K562 (cell line): ENCODE results near the gene RFT1. TPM values are rescaled to one million over a fixed set of nuclear protein-coding genes. Genes with fewer than 3 reads are reported as not detected.

Source experiments
- ATAC-seq: fragments of 200-7000 bp; cut with Tn5 transposase; 3 replicates; pipeline ENCODE4 v1.9.1; 2020; ENCODE audit warnings: moderate library complexity
- BruUV-seq: library from RNA; stranded (reverse); fragments of 400-500 nt; replicated peaks from 2 replicates; lab custom pipeline; 2021; lab: Mats Ljungman, UMichigan
- CTCF ChIA-PET: fragments of 300-600 bp; formaldehyde crosslinking; extraction: SDS; loops from one replicate; lab custom pipeline; 2021; ENCODE audit warnings: low intra/inter-chr PET ratio; lab: Yijun Ruan, JAX
- POLR2A ChIA-PET: fragments of 300-600, 350-650 bp; sonication (Branson Sonifier 250); formaldehyde crosslinking; extraction: SDS; loops from one replicate; lab custom pipeline; 2021; ENCODE audit warnings: antibody characterized with exemption, inconsistent platforms; lab: Yijun Ruan, JAX
- DNase-seq, 4 experiments: peaks; one replicate each; pipeline versions ENCODE4 v3.0.0 to v3.0.0-alpha.2; 2011 to 2018; ENCODE audit warnings: low spot score in 3 of 4, mixed read lengths in 3 of 4; ENCODE audit errors: extremely low read depth in 1 of 4
- FAIRE-seq: peaks from 2 replicates; lab custom pipeline; 2011; peaks lifted over from hg19 to GRCh38; lab: Jason Lieb, UNC
- H2AFZ ChIP-seq: 2 replicates; pipeline ENCODE4 v1.6.0; 2011; ENCODE audit warnings: low read depth, low read length, control low read depth, inconsistent platforms
- H3K27ac ChIP-seq: fragments of 200-600 bp; 3 replicates; pipeline ENCODE4 v1.8.0; 2011; ENCODE audit warnings: low read depth, mild to moderate bottlenecking, control low read depth, inconsistent platforms, low read length, moderate library complexity, mixed read lengths; ENCODE audit errors: extremely low read depth
- H3K27me3 ChIP-seq, 2 experiments: fragments of 300-600 bp in 1 of 2; 2 replicates in 1 of 2; 3 replicates in 1 of 2; pipeline versions ENCODE4 v1.6.0 to v1.8.0; 2011; ENCODE audit warnings: inconsistent platforms in 2 of 2, low read length in 2 of 2, mild to moderate bottlenecking in 1 of 2, mixed read lengths in 1 of 2, moderate library complexity in 1 of 2; ENCODE audit not compliant: control insufficient read depth in 2 of 2, insufficient read depth in 2 of 2
- H3K36me3 ChIP-seq: fragments of 300-600 bp; 3 replicates; pipeline ENCODE4 v1.8.0; 2011; ENCODE audit warnings: mild to moderate bottlenecking, low read length, inconsistent platforms; ENCODE audit not compliant: control insufficient read depth, insufficient read depth
- H3K4me1 ChIP-seq, 2 experiments: fragments of 200-600 bp in 1 of 2; replicated peaks in 1 of 2; 2 replicates in 1 of 2; 3 replicates in 1 of 2; pipeline versions ENCODE4 v1.5.1 to v1.8.0; 2011; ENCODE audit warnings: inconsistent platforms in 2 of 2, low read length in 2 of 2, mild to moderate bottlenecking in 1 of 2, mixed read lengths in 1 of 2, moderate library complexity in 1 of 2; ENCODE audit not compliant: control insufficient read depth in 2 of 2, insufficient read depth in 2 of 2
- H3K4me2 ChIP-seq: 2 replicates; pipeline ENCODE4 v1.6.1; 2011; ENCODE audit warnings: low read length, control low read depth, inconsistent platforms, mixed read lengths; ENCODE audit not compliant: insufficient read depth
- H3K4me3 ChIP-seq: fragments of 200-600 bp; sonication (generic), shearing (Covaris generic); 2 replicates; pipeline ENCODE4 v1.5.1; 2016; ENCODE audit warnings: control low read depth, inconsistent platforms
- H3K79me2 ChIP-seq: fragments of 200-600 bp; 3 replicates; pipeline ENCODE4 v1.8.0; 2011; ENCODE audit warnings: low read length, inconsistent platforms; ENCODE audit not compliant: control insufficient read depth, insufficient read depth
- H3K9ac ChIP-seq, 2 experiments: 2 replicates each; pipeline versions ENCODE4 v1.6.0 to v1.6.1; 2011; ENCODE audit warnings: low read depth in 2 of 2, low read length in 2 of 2, control low read depth in 1 of 2, inconsistent platforms in 1 of 2, mild to moderate bottlenecking in 1 of 2, mixed read lengths in 1 of 2; ENCODE audit not compliant: insufficient read depth in 1 of 2
- H3K9me1 ChIP-seq: one replicate; pipeline ENCODE4 v1.6.0; 2011; ENCODE audit warnings: inconsistent platforms, mild to moderate bottlenecking, low read length, moderate library complexity; ENCODE audit not compliant: control insufficient read depth, insufficient read depth
- H3K9me3 ChIP-seq: replicated peaks from 2 replicates; pipeline ENCODE4 v1.5.1; 2011; ENCODE audit warnings: low read depth, low read length, inconsistent platforms; ENCODE audit not compliant: control insufficient read depth, insufficient read depth
- H4K20me1 ChIP-seq: replicated peaks from 2 replicates; pipeline ENCODE4 v1.6.1; 2011; ENCODE audit warnings: low read length, inconsistent platforms, mixed read lengths; ENCODE audit not compliant: control insufficient read depth, insufficient read depth
- ADNP ChIP-seq: fragments of 200-800 bp; sonication (Bioruptor generic); IDR thresholded peaks from 2 replicates; pipeline ENCODE4 v1.6.1; 2016; ENCODE audit warnings: missing genetic modification characterization, missing compliant biosample characterization
- FOXM1 ChIP-seq, 2 experiments: fragments of 450-650 bp in 1 of 2; sonication (generic) in 1 of 2; formaldehyde crosslinking in 1 of 2; IDR thresholded peaks; 2 replicates each; pipeline versions ENCODE4 v1.6.1 to v1.9.0; 2017 to 2022; ENCODE audit warnings: low read depth in 2 of 2, mild to moderate bottlenecking in 2 of 2, missing genetic modification reagents in 1 of 2, moderate library complexity in 1 of 2
- NR2C1 ChIP-seq, 2 experiments: fragments of 450-650 bp; IDR thresholded peaks; 2 replicates each; pipeline ENCODE4 v1.6.1; 2017; ENCODE audit warnings: mild to moderate bottlenecking in 2 of 2, antibody characterized with exemption in 1 of 2, inconsistent platforms in 1 of 2, missing compliant biosample characterization in 1 of 2, missing genetic modification characterization in 1 of 2
- PURB ChIP-seq: sonication (generic); formaldehyde crosslinking; IDR thresholded peaks from 2 replicates; pipeline ENCODE4 v1.9.0; 2021; ENCODE audit warnings: low read depth, mild to moderate bottlenecking, missing genetic modification reagents
- SAFB ChIP-seq: fragments of 200-400 bp; formaldehyde crosslinking; IDR thresholded peaks from 2 replicates; pipeline ENCODE4 v1.6.1; 2017; ENCODE audit warnings: low read depth, low read length, borderline replicate concordance
- SNIP1 ChIP-seq: fragments of 450-650 bp; IDR thresholded peaks from 2 replicates; pipeline ENCODE4 v1.7.1; 2017; ENCODE audit warnings: low read depth, mild to moderate bottlenecking
- TAF1 ChIP-seq: IDR thresholded peaks from 2 replicates; pipeline ENCODE4 v1.6.1; 2011; ENCODE audit warnings: mild to moderate bottlenecking, low read length, moderate library complexity; ENCODE audit not compliant: insufficient read depth, control insufficient read depth, severe bottlenecking; ENCODE audit errors: extremely low read depth
- ZKSCAN8 ChIP-seq: fragments of 200-800 bp; sonication (Bioruptor generic); IDR thresholded peaks from 2 replicates; pipeline ENCODE4 v1.6.1; 2016; ENCODE audit warnings: missing genetic modification characterization, missing compliant biosample characterization
- ZNF696 ChIP-seq: fragments of 250-450 bp; sonication (Bioruptor Pico); conservative IDR thresholded peaks from 2 replicates; pipeline ENCODE4 v1.4.0; 2020; ENCODE audit warnings: mild to moderate bottlenecking, moderate library complexity
- ZNF780A ChIP-seq: fragments of 250-450 bp; sonication (Bioruptor Pico); IDR thresholded peaks from 2 replicates; pipeline ENCODE4 v1.5.0; 2021; ENCODE audit warnings: mild to moderate bottlenecking
- WGBS: fragments of 100-300 bp; shearing (Covaris generic); methylation state at CpG from one replicate; pipeline ENCODE4 v1.1.6; 2016; ENCODE audit warnings: low coverage, mixed read lengths; ENCODE audit not compliant: insufficient coverage; ENCODE audit errors: missing lambda C conversion rate; 5-methylcytosine and 5-hydroxymethylcytosine counted together
- in situ Hi-C: fragments of 300-500 bp; cut with MboI; formaldehyde crosslinking; loops from 4 replicates; pipeline ENCODE4 v1.15.0; 2018; ENCODE audit warnings: inconsistent platforms, mixed read lengths
- intact Hi-C: fragments of 100-400 bp; cut with micrococcal nuclease; formaldehyde crosslinking; loops from 2 replicates; pipeline ENCODE4 v1.14.2; 2022
- polyA plus RNA-seq, 8 experiments: library from polyadenylated mRNA; depleted of rRNA in 4 of 8; stranded (reverse) in 5 of 8; unstranded in 3 of 8; fragments of >200 nt; fragmentation: Nextera tagmentation in 2 of 8; fragmentation: Illumina TruSeq in 1 of 8; extraction: Ambion mirVana in 2 of 8; extraction: Trizol in 1 of 8; gene quantifications; 2 replicates each; pipeline versions ENCODE4 v1.2.1 to v1.2.3, GENCODE V29; 2011 to 2014; ENCODE audit warnings: inconsistent platforms in 1 of 8, missing spikeins in 1 of 8
- total RNA-seq, 7 experiments: library from RNA; depleted of rRNA in 6 of 7; stranded (reverse); fragments of >200 nt in 6 of 7; fragmentation: Illumina TruSeq in 2 of 7; extraction: Trizol in 2 of 7; gene quantifications; 2 replicates each; pipeline versions ENCODE4 v1.2.1 to v1.2.3, GENCODE V29; 2011 to 2021; ENCODE audit warnings: low replicate concordance in 1 of 7
- TF ChIP-seq, protein P1 (sequence below), 3 experiments: fragments of 200-800 bp in 1 of 3; fragments of 250-450 bp in 1 of 3; fragments of 450-650 bp in 1 of 3; sonication (Bioruptor Pico) in 1 of 3; sonication (Bioruptor generic) in 1 of 3; formaldehyde crosslinking in 1 of 3; IDR thresholded peaks; 2 replicates each; pipeline versions ENCODE4 v1.6.1 to v1.8.0; 2016 to 2022; ENCODE audit warnings: mild to moderate bottlenecking in 2 of 3, missing genetic modification characterization in 2 of 3, missing compliant biosample characterization in 1 of 3, moderate library complexity in 1 of 3

RFT1 gene
- total and polyA plus RNA-seq, 9 of the 15 experiments (the other 6 are each of a cell fraction or from before 2014, with no cell fraction given): 4.4 to 23.8 (median 8.9) TPM

DNA sequence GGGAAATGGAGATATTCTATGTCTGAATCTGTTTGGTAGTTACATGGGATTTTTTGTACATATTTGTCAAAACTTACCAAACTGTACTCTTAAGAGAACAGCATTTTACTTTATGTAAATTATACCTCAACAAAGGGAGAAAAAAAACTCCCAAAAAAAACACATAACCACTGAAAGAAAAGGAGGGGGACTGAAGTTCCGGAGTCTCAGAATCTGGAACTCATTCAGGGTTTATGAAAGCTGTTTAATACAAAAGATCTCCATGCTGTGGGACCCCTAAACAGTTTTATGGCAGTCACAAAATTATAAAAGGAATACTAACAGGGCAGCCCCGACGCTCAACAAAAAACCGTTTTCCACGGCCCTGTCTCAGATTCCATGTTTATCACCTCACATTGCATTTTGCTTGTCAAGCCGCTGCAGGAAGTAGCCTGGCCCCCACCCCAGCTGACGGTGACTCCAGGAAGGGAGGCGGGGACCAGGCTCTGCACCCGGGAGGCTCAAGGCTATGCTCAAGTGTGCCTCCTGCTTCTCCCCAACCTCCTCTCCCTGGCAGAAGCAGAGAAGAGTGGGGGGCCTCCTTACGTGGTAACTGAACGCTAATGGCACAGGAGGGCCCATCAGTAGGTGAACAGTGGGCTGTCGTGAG is 29.3 kb downstream of the RFT1 start (continued):
- TF ChIP-seq TAF1 (no peak), ZNF780A (CRISPR knock-in tag) (no peak), SAFB (no peak), PURB (CRISPR knock-in tag) (no peak)
- TF ChIP-seq, all 486 proteins: peak for 5

DNA sequence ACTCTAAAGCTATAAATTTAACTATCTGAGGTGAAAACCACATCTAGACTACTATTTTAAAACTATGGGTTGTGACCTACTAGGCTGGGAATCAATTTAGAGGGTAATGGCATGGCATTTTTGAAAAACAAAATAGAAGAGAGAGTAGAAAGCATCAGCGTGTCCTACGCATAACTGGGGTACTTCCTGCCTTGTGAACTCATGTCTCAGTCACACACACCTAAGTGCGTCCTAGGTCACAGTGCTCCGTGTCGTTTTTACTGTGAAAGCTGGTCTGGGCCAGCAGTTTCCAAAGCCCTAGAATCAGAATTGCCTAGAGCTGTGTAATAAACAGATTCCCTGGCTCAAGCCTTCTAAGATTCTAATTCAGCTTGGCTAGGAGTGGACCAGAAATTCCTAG is 32.3 kb downstream of the RFT1 start:
- Histone ChIP-seq H3K4me1 (peaks cover 8 to 12% of the 10 kb centered on the region in 2 experiments; a peak in 4 of 5 replicates), H3K36me3 (peaks cover 5% of the 10 kb centered on the region; the same call in 2 of the 3 replicates), H3K27ac (no peak overlapping the region), H4K20me1 (no peaks in the 10 kb centered on the region), H3K27me3 (no peaks in the 10 kb centered on the region), H3K9me3 (no peaks in the 10 kb centered on the region), H3K79me2 (no peaks in the 10 kb centered on the region), H3K9me1 (no peaks in the 10 kb centered on the region), H3K9ac (no peak overlapping the region), H3K4me3 (no peak overlapping the region), H3K4me2 (no peak overlapping the region), H2AFZ (no peak overlapping the region)
- 82% methylated on average over 5 of the region's 5 CpGs for WGBS
- POLR2A ChIA-PET: interaction anchor here (1.3 kb wide), 1 partner anchor 14 kb away, joined by 5 read pairs; no protein-coding TSS in a partner anchor
- FAIRE-seq: no peak
- no peak for ATAC-seq
- intact Hi-C loops: no loop called here
- CTCF ChIA-PET: no interaction called here
- DNase-seq: no peak
- BruUV-seq: no TSS peak
- in situ Hi-C loops: no loop called here
- TF ChIP-seq FOXM1 (IDR thresholded peaks at IDR 0.05; ENCODE audit: low read depth) (no peak), FOXM1 (CRISPR knock-in tag; IDR thresholded peaks at IDR 0.05; ENCODE audit: low read depth) (no peak), ZNF696 (CRISPR knock-in tag) (no peak), ZKSCAN8 (CRISPR knock-in tag) (no peak), SNIP1 (no peak), NR2C1 (IDR thresholded peaks at IDR 0.05) (no peak), NR2C1 (tag; IDR thresholded peaks at IDR 0.05) (no peak), ADNP (no peak)
- TF ChIP-seq, protein P1, sequence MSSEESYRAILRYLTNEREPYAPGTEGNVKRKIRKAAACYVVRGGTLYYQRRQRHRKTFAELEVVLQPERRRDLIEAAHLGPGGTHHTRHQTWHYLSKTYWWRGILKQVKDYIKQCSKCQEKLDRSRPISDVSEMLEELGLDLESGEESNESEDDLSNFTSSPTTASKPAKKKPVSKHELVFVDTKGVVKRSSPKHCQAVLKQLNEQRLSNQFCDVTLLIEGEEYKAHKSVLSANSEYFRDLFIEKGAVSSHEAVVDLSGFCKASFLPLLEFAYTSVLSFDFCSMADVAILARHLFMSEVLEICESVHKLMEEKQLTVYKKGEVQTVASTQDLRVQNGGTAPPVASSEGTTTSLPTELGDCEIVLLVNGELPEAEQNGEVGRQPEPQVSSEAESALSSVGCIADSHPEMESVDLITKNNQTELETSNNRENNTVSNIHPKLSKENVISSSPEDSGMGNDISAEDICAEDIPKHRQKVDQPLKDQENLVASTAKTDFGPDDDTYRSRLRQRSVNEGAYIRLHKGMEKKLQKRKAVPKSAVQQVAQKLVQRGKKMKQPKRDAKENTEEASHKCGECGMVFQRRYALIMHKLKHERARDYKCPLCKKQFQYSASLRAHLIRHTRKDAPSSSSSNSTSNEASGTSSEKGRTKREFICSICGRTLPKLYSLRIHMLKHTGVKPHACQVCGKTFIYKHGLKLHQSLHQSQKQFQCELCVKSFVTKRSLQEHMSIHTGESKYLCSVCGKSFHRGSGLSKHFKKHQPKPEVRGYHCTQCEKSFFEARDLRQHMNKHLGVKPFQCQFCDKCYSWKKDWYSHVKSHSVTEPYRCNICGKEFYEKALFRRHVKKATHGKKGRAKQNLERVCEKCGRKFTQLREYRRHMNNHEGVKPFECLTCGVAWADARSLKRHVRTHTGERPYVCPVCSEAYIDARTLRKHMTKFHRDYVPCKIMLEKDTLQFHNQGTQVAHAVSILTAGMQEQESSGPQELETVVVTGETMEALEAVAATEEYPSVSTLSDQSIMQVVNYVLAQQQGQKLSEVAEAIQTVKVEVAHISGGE (CRISPR knock-in tag; IDR thresholded peaks at IDR 0.05): no peak
